Right ventricle myocardium superior (tissue), 1 donor: ENCODE data around the gene TNIK. TPM values are rescaled to one million over a fixed set of nuclear protein-coding genes. Genes with fewer than 3 reads are reported as not detected.
A peak's percentile ranks its signal among the peaks of the same experiment; 100 is the strongest.
"Not testable (repeated sequence)": the region's sequence is repeated elsewhere in the genome, so short reads cannot be mapped to it uniquely, and the experiment has no call there.

Source experiments
- ATAC-seq: fragments of 200-7000 bp; cut with Tn5 transposase; one replicate; pipeline ENCODE4 v1.9.1; 2020; ENCODE audit warnings: mild to moderate bottlenecking; ENCODE audit not compliant: poor library complexity
- DNase-seq: peaks from one replicate; pipeline ENCODE4 v3.0.0-alpha.2; 2020
- intact Hi-C: fragments of 100-400 bp; cut with DNase I; formaldehyde crosslinking; loops from one replicate; pipeline ENCODE4 v1.11.2; 2022
- total RNA-seq: library from RNA; stranded (reverse); fragmentation: NEBNext Ultra II Directional; extraction: Animal tissue kit (Norgen Biotek cat#: 25700); gene quantifications from one replicate; pipeline ENCODE4 v1.2.1, GENCODE V29; 2021
- donor health status: DM: no; HTN: yes; CAD: no; lungs with severe emphysema.

The TNIK gene
- total RNA-seq, 1 donor from 2014 or later: 22.5 TPM

GRCh38 chr3:171404376-171404967 lies 55.7 kb downstream of the TNIK start:
- DNase-seq: no peak
- intact Hi-C loops: no loop called here
- ATAC-seq: peak; percentile 20

GRCh38 chr3:171402281-171402680 lies 57.9 kb downstream of the TNIK start:
- ATAC-seq (no peak), DNase-seq (no peak)
- intact Hi-C loops: no loop called here

- ATAC-seq: no peak
- intact Hi-C loops: no loop called here
Measured at GRCh38 chr3:171401432-171401831, 58.8 kb downstream of the TNIK start.

GRCh38 chr3:171399842-171400241 lies 60.4 kb downstream of the TNIK start:
- intact Hi-C loops: no loop called here
- ATAC-seq (peak; percentile 75), DNase-seq (peak; percentile 42)

More at GRCh38 chr3:171401432-171401831, 58.8 kb downstream of the TNIK start:
- DNase-seq: no peak

- ATAC-seq (peak; percentile 69), DNase-seq (no peak)
- intact Hi-C loops: no loop called here
Measured at GRCh38 chr3:171398343-171398742, 61.9 kb downstream of the TNIK start.

- no peak for DNase-seq
- ATAC-seq: peak; percentile 9
- intact Hi-C loops: no loop called here
Measured at GRCh38 chr3:171397089-171397488, 63.1 kb downstream of the TNIK start.

GRCh38 chr3:171396048-171396447 lies 64.2 kb downstream of the TNIK start:
- intact Hi-C loops: no loop called here
- no peak for ATAC-seq
- no peak for DNase-seq

- intact Hi-C loops: no loop called here
- peak; percentile 21 for ATAC-seq
Measured at GRCh38 chr3:171393032-171393744, 67.0 kb downstream of the TNIK start.

GRCh38 chr3:171391432-171391831 lies 68.8 kb downstream of the TNIK start:
- no peak for DNase-seq
- no peak for ATAC-seq
- intact Hi-C loops: no loop called here

More at GRCh38 chr3:171393032-171393744, 67.0 kb downstream of the TNIK start:
- no peak for DNase-seq

GRCh38 chr3:171390051-171390941 lies 69.9 kb downstream of the TNIK start:
- intact Hi-C loops: no loop called here
- ATAC-seq (no peak), DNase-seq (no peak)

GRCh38 chr3:171389491-171389890 lies 70.7 kb downstream of the TNIK start:
- DNase-seq (no peak), ATAC-seq (no peak)
- intact Hi-C loops: no loop called here

- no peak for DNase-seq
- intact Hi-C loops: no loop called here
- ATAC-seq: no peak
Measured at GRCh38 chr3:171388527-171388926, 71.7 kb downstream of the TNIK start.

- no peak for ATAC-seq
- intact Hi-C loops: no loop called here
Measured at GRCh38 chr3:171387062-171387461, 73.1 kb downstream of the TNIK start.

GRCh38 chr3:171385086-171385485 lies 75.1 kb downstream of the TNIK start:
- ATAC-seq (no peak), DNase-seq (no peak)
- intact Hi-C loops: no loop called here

More at GRCh38 chr3:171387062-171387461, 73.1 kb downstream of the TNIK start:
- DNase-seq: no peak

GRCh38 chr3:171384101-171384891 lies 75.9 kb downstream of the TNIK start:
- intact Hi-C loops: no loop called here
- DNase-seq (no peak), ATAC-seq (no peak)

GRCh38 chr3:171383206-171384018 lies 76.8 kb downstream of the TNIK start:
- intact Hi-C loops: no loop called here
- ATAC-seq (no peak), DNase-seq (no peak)

GRCh38 chr3:171382347-171382746 lies 77.9 kb downstream of the TNIK start:
- DNase-seq, ATAC-seq, intact Hi-C loops: not testable (repeated sequence)
